Activated naive CD8-positive, alpha-beta T cell treated with anti-CD3 and anti-CD28 coated beads, Interleukin-2, amount 10 ng/mL, durations not matched to agents 7 days and 5 days (primary cell): ENCODE data around the gene DHRSX. TPM values are rescaled to one million over a fixed set of nuclear protein-coding genes. Genes with fewer than 3 reads are reported as not detected.
"Not testable (repeated sequence)": the region's sequence is repeated elsewhere in the genome, so short reads cannot be mapped to it uniquely, and the experiment has no call there.

Experiments
- ATAC-seq: fragments of 150-1000 bp; cut with Tn5 transposase; one replicate; pipeline ENCODE4 v1.10.0; 2021; ENCODE audit warnings: low read depth, moderate library complexity
- POLR2A ChIA-PET: fragments of 350-600 bp; sonication (Branson Sonifier 250); formaldehyde crosslinking; loops from one replicate; lab custom pipeline; 2021; ENCODE audit warnings: antibody characterized with exemption; lab: Charles Lee
- DNase-seq: peaks from one replicate; pipeline ENCODE4 v3.0.0; 2021
- H3K27ac Mint-ChIP-seq: one replicate; pipeline ENCODE4 v1.8.0; 2022; ENCODE audit warnings: mild to moderate bottlenecking, mixed read lengths
- H3K27me3 Mint-ChIP-seq: one replicate; pipeline ENCODE4 v1.8.0; 2022; ENCODE audit warnings: mild to moderate bottlenecking, moderate library complexity, mixed read lengths
- H3K36me3 Mint-ChIP-seq: one replicate; pipeline ENCODE4 v1.8.0; 2021; ENCODE audit warnings: mild to moderate bottlenecking, mixed read lengths
- H3K4me1 Mint-ChIP-seq: one replicate; pipeline ENCODE4 v1.8.0; 2021; ENCODE audit warnings: mixed read lengths
- H3K4me3 Mint-ChIP-seq: one replicate; pipeline ENCODE4 v1.8.0; 2022; ENCODE audit warnings: mild to moderate bottlenecking, moderate library complexity, mixed read lengths
- H3K9me3 Mint-ChIP-seq: one replicate; pipeline ENCODE4 v1.8.0; 2021; ENCODE audit warnings: mixed read lengths
- total RNA-seq, 2 experiments: library from RNA; stranded (reverse); gene quantifications; one replicate each; pipeline ENCODE4 v1.2.3, GENCODE V29; 2021

Gene DHRSX
- total RNA-seq, 2 experiments from 2014 or later = 17.0 to 18.1 TPM

DNA sequence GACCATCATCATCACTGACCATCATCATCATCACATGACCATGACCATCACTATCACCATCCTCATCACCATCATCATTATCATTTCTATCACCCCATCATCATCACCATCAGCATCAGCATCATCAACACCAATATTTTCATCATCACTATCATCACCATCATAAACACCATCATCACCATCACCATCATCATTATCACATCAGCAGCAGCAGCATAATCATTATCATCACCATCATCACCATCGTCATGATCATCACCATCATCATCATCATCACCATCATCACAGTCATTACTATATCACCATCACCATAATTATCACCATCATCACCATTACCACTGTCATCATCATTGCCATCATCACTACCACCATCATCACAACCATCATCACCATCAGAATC, 117.6 kb downstream of the DHRSX start:
- H3K36me3 Mint-ChIP-seq = peaks cover 3% of the 10 kb centered on the region
- H3K27me3 Mint-ChIP-seq = no peaks in the 10 kb centered on the region
- ATAC-seq (no peak), DNase-seq (no peak)
- POLR2A ChIA-PET = no interaction called here
- no peak overlapping the region for H3K27ac Mint-ChIP-seq
- H3K4me1 Mint-ChIP-seq = no peaks in the 10 kb centered on the region
- H3K4me3 Mint-ChIP-seq = no peak overlapping the region
- H3K9me3 Mint-ChIP-seq = peaks cover 2% of the 10 kb centered on the region

DNA sequence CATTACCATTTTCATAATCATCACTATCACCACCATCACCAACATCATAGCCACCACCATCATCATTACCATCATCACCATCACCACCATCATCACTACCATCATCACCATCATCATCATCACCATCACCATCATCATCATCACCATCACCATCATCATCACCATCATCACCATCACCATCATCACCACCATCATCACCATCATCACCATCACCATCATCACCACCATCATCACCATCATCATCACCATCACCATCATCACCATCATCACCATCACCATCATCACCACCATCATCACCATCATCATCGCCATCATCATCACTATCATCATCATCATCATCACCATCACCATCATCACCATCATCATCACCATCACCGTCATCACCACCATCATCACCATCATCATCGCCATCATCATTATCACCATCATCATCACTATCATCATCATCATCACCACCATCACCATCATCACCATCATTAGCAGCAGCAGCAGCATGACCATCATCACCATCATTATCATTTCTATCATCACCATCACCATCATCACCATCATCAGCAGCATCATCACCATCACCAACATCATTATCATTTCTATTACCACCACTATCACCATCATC, 118.2 kb downstream of the DHRSX start:
- H3K9me3 Mint-ChIP-seq, ATAC-seq, H3K27ac Mint-ChIP-seq, DNase-seq, H3K4me1 Mint-ChIP-seq, H3K36me3 Mint-ChIP-seq, H3K27me3 Mint-ChIP-seq, H3K4me3 Mint-ChIP-seq, POLR2A ChIA-PET: not testable (repeated sequence)

DNA sequence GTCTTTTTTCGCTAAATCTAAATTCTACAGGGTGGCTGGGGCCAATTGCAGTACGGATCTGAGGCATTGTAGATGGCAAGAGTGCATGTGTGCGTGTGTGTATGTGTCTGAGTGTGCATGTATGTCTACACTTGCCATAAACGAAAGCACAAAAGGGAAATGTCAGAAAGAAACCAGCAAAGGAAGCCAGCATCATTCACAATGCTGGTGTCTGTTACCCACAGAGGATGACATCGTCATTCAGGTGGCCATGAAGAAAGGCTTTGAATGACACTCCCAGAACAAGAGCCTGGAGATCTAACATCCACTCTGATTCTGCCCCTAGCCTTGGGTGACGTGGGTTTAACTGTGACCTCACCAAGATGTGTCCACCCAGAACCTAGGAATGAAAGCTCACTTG, 124.6 kb downstream of the DHRSX start:
- H3K36me3 Mint-ChIP-seq = peaks cover 16% of the 10 kb centered on the region
- H3K4me3 Mint-ChIP-seq = no peak overlapping the region

DNA sequence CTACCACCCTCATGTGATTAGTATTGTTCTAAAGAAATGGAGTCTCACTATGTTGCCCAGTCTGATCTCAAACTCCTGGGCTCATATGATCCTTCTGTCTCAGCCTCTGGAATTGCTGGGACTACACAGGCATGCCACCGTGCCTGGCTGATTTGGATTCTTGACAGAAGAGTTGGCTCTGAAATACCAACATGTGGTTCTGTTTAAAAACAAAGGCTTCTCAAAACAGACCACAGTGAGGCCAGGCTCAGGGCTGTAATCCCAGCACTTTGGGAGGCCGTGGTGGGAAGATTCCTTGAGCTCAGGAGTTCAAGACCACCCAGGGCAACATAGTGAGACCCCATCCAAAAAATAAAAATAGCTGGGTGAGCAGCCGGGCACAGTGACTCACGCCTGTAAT, 126.7 kb downstream of the DHRSX start:
- DNase-seq (no peak), ATAC-seq (no peak)
- Mint-ChIP-seq H3K27ac (no peak overlapping the region), H3K36me3 (peaks cover 17% of the 10 kb centered on the region), H3K27me3 (no peaks in the 10 kb centered on the region), H3K9me3 (no peaks in the 10 kb centered on the region), H3K4me1 (peaks cover 9% of the 10 kb centered on the region), H3K4me3 (no peak overlapping the region)
- POLR2A ChIA-PET = no interaction called here

More for the DNA sequence above, 124.6 kb downstream of the DHRSX start:
- ATAC-seq (no peak), DNase-seq (no peak)
- H3K27me3 Mint-ChIP-seq = no peaks in the 10 kb centered on the region
- H3K27ac Mint-ChIP-seq = no peak overlapping the region
- peaks cover 2% of the 10 kb centered on the region for H3K9me3 Mint-ChIP-seq
- H3K4me1 Mint-ChIP-seq = peaks cover 9% of the 10 kb centered on the region
- POLR2A ChIA-PET = no interaction called here

DNA sequence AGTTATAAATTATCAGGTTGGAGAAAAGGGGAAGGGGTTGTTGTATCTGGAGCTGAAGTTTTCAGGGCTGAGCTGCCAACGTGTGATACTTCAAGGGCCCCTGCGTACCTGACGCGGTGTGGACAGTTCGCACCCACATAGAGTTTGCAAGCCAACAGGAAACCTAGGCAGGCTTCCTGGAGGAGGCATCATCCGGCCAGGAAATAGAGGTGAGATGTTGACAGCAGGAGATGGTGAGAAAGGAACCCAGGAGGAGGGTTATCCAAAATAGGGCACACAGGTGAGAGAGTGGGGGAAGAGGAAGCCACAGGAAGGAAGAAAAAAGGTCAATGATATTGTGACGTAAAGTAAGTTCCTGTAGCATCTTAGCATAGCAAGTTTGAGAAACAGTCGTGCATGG, 127.2 kb downstream of the DHRSX start:
- no peak overlapping the region for H3K27ac Mint-ChIP-seq
- ATAC-seq = no peak
- H3K27me3 Mint-ChIP-seq = no peaks in the 10 kb centered on the region
- no peaks in the 10 kb centered on the region for H3K9me3 Mint-ChIP-seq
- H3K4me3 Mint-ChIP-seq = no peak overlapping the region
- POLR2A ChIA-PET = no interaction called here
- peaks cover 17% of the 10 kb centered on the region for H3K36me3 Mint-ChIP-seq
- DNase-seq = no peak
- H3K4me1 Mint-ChIP-seq = peaks cover 9% of the 10 kb centered on the region

DNA sequence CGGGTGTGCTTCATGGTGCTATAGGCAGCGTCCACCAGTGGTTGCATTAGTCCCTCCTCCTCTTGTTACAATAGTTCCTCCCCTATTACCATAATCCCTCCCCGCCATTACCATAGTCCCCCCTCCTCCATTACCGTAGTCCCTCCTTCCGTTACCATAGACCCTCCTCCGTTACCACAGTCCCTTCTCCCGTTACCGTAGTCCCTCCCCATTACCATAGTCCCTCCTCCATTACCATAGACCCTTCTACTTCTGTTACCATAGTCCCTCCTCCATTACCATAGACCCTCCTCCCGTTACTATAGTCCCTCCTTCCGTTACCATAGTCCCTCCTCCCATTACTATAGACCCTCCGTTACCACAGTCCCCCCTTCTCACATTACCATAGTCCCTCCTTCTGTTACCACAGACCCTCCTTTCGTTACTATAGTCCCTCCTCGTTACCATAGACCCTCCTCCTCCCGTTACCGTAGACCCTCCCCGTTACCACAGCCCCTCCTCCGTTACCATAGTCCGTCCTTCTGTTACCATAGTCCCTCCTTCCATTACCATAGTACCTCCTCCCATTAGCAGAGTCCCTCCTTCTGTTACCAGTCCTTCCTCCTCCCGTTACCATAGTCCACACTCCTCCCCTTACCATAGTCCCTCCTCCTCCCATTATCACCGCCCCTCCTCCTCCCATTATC, 129.6 kb downstream of the DHRSX start:
- Mint-ChIP-seq H3K4me1 (peaks cover 9% of the 10 kb centered on the region), H3K36me3 (peaks cover 19% of the 10 kb centered on the region), H3K27ac (no peak overlapping the region), H3K27me3 (no peaks in the 10 kb centered on the region), H3K9me3 (no peaks in the 10 kb centered on the region), H3K4me3 (no peak overlapping the region)
- no peak for ATAC-seq
- POLR2A ChIA-PET = no interaction called here
- no peak for DNase-seq

DNA sequence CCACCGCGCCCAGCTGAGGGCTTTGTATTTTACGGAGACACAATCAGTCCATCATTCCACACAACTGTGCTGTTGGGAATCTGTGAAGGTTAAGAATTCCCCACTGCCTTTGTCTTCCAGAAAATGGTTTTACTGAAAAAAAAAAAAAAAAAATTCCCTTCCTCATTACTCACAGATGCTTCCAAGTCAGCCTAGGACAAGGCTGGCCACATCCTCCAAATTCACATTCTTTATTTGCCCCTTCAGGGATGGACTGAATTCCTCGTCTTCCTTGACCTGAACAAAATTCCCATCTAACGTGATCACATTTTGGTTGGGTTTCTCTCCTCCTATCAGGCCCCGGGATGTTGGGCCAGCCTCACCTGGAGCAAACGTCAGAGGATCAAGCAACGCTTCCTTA, 130.3 kb downstream of the DHRSX start:
- Mint-ChIP-seq H3K36me3 (peaks cover 19% of the 10 kb centered on the region), H3K4me3 (no peak overlapping the region), H3K27me3 (no peaks in the 10 kb centered on the region), H3K27ac (no peak overlapping the region), H3K4me1 (peaks cover 7% of the 10 kb centered on the region), H3K9me3 (peaks cover 2% of the 10 kb centered on the region)
- POLR2A ChIA-PET = no interaction called here
- no peak for ATAC-seq
- DNase-seq = no peak

DNA sequence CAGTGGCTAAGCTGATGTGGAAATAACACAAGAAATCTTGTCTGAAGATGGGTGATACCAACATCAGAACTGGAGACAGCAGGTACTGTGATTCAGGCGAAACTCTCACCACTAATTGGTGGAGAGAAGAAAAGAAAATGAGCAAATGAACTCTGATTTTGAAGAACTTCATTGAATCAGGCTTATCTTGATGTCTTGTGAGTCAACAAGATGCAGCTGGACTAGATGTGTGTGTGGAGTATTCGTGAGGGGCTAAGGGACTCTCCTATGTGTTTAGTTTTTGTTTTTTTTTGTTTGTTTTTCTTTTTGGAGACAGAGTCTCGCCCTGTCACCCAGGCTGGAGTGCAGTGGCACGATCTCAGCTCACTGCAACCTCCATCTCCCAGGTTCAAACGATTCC, 131.6 kb downstream of the DHRSX start:
- peaks cover 25% of the 10 kb centered on the region for H3K36me3 Mint-ChIP-seq
- H3K9me3 Mint-ChIP-seq = peaks cover 10% of the 10 kb centered on the region
- H3K4me1 Mint-ChIP-seq = peaks cover 7% of the 10 kb centered on the region
- DNase-seq (no peak), ATAC-seq (no peak)
- H3K27ac Mint-ChIP-seq = no peak overlapping the region
- POLR2A ChIA-PET = no interaction called here
- no peaks in the 10 kb centered on the region for H3K27me3 Mint-ChIP-seq
- no peak overlapping the region for H3K4me3 Mint-ChIP-seq

DNA sequence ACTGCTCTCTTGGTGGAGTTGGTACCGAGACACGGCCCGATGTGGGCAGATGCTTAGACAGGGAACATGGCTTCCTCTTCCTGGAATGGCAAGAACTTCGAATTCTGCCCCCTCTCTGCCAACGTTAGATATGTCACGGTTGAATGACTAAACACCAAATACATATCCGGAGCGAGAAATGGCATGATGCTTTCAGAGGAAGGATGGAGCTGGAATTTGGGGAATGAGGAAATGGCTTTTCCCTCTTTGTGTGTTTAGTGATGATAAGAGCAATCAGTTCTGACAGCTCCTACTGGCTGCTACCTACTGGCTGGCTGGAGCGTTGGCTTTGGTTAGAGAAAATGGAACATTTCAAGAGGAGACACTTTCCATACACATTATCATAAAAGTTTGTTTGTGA, 140.0 kb downstream of the DHRSX start:
- DNase-seq (no peak), ATAC-seq (no peak)
- H3K27me3 Mint-ChIP-seq = no peaks in the 10 kb centered on the region
- POLR2A ChIA-PET = no interaction called here
- H3K4me3 Mint-ChIP-seq = no peak overlapping the region
- H3K27ac Mint-ChIP-seq = no peak overlapping the region
- peaks cover 17% of the 10 kb centered on the region for H3K36me3 Mint-ChIP-seq
- H3K4me1 Mint-ChIP-seq = no peaks in the 10 kb centered on the region
- peaks cover 20% of the 10 kb centered on the region for H3K9me3 Mint-ChIP-seq

DNA sequence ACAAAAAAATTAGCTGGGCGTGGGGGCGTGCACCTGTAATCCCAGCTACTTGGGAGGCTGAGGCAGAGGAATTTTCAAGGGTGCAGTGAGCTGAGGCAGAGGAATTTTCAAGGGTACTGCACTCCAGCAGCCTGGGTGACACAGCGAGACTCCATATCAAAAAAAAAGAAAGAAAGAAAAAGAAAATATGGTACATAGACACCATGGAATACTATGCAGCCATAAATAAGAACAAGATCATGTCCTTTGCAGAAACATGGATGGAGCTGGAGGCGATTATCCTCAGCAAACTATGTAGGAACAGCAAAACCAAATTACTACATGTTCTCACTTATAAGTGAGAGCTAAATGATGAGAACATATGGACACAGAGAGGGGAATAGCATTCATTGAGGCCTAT, 141.3 kb downstream of the DHRSX start:
- H3K27ac Mint-ChIP-seq, ATAC-seq, H3K4me3 Mint-ChIP-seq, H3K4me1 Mint-ChIP-seq, POLR2A ChIA-PET, H3K27me3 Mint-ChIP-seq, DNase-seq: not testable (repeated sequence)
- Mint-ChIP-seq H3K9me3 (peaks cover 19% of the 10 kb centered on the region), H3K36me3 (peaks cover 17% of the 10 kb centered on the region)

DNA sequence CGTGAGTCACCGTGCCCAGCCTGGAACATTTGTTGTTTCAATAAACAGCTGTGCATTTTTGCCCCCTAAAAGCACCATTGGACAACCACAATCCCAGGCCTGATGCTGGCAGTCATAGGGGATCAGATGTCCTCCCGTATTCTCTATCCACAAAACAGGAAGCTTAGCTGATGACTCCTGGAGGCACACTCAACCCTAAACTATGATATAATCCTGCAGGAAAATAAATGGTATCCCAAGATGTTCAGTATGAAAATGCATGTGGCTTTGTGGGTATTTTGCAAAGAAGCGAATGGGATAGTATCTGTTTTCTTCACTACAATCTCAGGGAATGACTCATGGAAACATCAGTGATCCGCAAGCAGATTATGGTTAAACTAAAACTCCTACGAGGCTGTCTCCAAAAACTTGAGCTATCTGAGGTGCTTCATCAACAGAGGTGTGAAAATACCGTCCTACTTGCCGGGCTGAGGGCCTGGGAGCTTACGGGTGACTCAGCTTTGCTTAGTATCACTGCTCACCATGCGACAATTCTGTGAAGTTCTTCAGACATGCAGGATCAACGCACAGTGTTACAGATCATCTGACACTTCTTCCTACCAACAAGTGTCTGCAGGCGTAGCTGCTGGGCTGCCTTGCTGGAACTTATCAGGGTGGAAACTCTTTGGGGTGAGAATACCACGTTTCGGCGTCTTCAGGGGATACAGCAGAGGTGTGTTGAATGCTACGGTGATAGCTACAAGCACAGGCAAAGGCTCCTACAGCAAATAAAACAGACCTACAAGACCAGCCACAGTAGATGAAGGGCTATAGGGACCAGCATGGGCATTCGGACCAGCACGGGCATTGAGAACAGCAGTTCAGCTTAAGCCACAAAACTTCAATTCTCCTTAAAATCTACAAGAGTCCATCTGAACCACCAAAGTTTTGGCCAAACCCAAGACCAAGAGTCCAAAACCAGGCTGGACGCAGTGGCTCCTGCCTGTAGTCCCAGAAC, 148.5 kb downstream of the DHRSX start:
- no peaks in the 10 kb centered on the region for H3K4me1 Mint-ChIP-seq
- H3K36me3 Mint-ChIP-seq = peaks cover 20% of the 10 kb centered on the region
- no peak overlapping the region for H3K4me3 Mint-ChIP-seq
- ATAC-seq (no peak), DNase-seq (no peak)
- no peak overlapping the region for H3K27ac Mint-ChIP-seq
- peaks cover 11% of the 10 kb centered on the region for H3K9me3 Mint-ChIP-seq
- POLR2A ChIA-PET = no interaction called here
- H3K27me3 Mint-ChIP-seq = no peaks in the 10 kb centered on the region

DNA sequence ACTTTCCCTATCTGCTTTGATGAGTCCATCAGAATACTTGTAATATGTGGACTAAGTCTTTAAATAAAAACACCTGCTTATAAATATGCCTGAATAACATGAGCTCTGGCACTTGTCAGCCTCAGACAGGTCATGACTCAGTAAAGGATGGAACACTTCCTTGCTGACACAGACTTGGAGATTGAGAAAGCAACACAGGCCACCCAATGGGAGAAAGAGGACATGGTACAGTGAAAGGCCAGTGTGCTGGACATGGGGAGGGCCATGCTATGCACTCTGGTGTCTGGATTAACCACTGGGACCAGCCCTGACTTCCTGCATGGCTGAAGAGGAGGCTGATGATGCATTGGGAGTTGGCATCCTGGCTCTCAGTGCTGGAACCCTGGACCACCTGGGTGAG, 149.5 kb downstream of the DHRSX start:
- Mint-ChIP-seq H3K4me3 (no peak overlapping the region), H3K27me3 (no peaks in the 10 kb centered on the region), H3K4me1 (no peaks in the 10 kb centered on the region), H3K36me3 (peaks cover 28% of the 10 kb centered on the region), H3K27ac (no peak overlapping the region), H3K9me3 (peaks cover 18% of the 10 kb centered on the region)
- DNase-seq (no peak), ATAC-seq (no peak)
- POLR2A ChIA-PET = no interaction called here

DNA sequence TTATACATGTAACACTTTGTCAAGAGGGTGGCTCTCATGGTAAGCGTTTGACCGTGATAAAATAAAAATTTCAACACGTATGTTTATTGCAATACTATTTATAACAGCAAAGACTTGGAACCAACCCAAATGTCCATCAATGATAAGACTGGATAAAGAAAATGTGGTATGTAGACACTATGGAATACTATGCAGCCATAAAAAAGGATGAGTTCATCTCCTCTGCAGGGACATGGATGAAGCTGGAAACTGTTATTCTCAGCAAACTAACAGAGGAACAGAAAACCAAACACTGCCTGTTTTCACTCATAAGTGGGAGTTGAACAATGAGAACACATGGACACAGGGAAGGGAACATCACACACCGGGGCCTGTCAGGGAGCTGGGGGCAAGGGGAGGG, 150.1 kb downstream of the DHRSX start:
- H3K27ac Mint-ChIP-seq, H3K27me3 Mint-ChIP-seq, POLR2A ChIA-PET, H3K4me3 Mint-ChIP-seq, DNase-seq, H3K4me1 Mint-ChIP-seq, ATAC-seq: not testable (repeated sequence)
- peaks cover 31% of the 10 kb centered on the region for H3K36me3 Mint-ChIP-seq
- H3K9me3 Mint-ChIP-seq = peaks cover 18% of the 10 kb centered on the region
